ENCODE measurements around the gene DCC.

Gene DCC

GRCh38 chr18:53385889-53386288 lies 1045.9 kb downstream of the DCC start:
- no peak overlapping the region for H3K4me3 ChIP-seq (ENCODE audit: low read depth, low read length)
- no peak for TF ChIP-seq CTCF (conservative IDR thresholded peaks at IDR 0.05; ENCODE audit: low read depth, low read length)
- no peak for DNase-seq (ENCODE audit: low read depth)

GRCh38 chr18:53387581-53387980 lies 1047.6 kb downstream of the DCC start:
- DNase-seq (ENCODE audit: low read depth) = no peak
- no peak for TF ChIP-seq CTCF (conservative IDR thresholded peaks at IDR 0.05; ENCODE audit: low read depth, low read length)
- H3K4me3 ChIP-seq (ENCODE audit: low read depth, low read length) = no peak overlapping the region

- DNase-seq (ENCODE audit: low read depth) = no peak
- TF ChIP-seq CTCF (conservative IDR thresholded peaks at IDR 0.05; ENCODE audit: low read depth, low read length) = no peak
- H3K4me3 ChIP-seq (ENCODE audit: low read depth, low read length) = no peak overlapping the region
Measured at GRCh38 chr18:53402670-53403069, 1062.7 kb downstream of the DCC start.

GRCh38 chr18:53408271-53408670 lies 1068.3 kb downstream of the DCC start:
- no peak for TF ChIP-seq CTCF (conservative IDR thresholded peaks at IDR 0.05; ENCODE audit: low read depth, low read length)
- no peak for DNase-seq (ENCODE audit: low read depth)
- no peak overlapping the region for H3K4me3 ChIP-seq (ENCODE audit: low read depth, low read length)

GRCh38 chr18:53411511-53411910 lies 1071.5 kb downstream of the DCC start:
- H3K4me3 ChIP-seq (ENCODE audit: low read depth, low read length) = no peak overlapping the region
- no peak for DNase-seq (ENCODE audit: low read depth)
- no peak for TF ChIP-seq CTCF (conservative IDR thresholded peaks at IDR 0.05; ENCODE audit: low read depth, low read length)

GRCh38 chr18:53417003-53417402 lies 1077.0 kb downstream of the DCC start:
- no peak for DNase-seq (ENCODE audit: low read depth)
- H3K4me3 ChIP-seq (ENCODE audit: low read depth, low read length) = no peak overlapping the region
- TF ChIP-seq CTCF (conservative IDR thresholded peaks at IDR 0.05; ENCODE audit: low read depth, low read length) = no peak

- no peak for DNase-seq (ENCODE audit: low read depth)
- TF ChIP-seq CTCF (conservative IDR thresholded peaks at IDR 0.05; ENCODE audit: low read depth, low read length) = no peak
- no peak overlapping the region for H3K4me3 ChIP-seq (ENCODE audit: low read depth, low read length)
Measured at GRCh38 chr18:53421869-53422268, 1081.9 kb downstream of the DCC start.

All from choroid plexus epithelial cell (primary cell).